MM.1S (cell line): ENCODE results near the gene ZG16B.

Experiments
- DNase-seq: peaks from one replicate; pipeline ENCODE4 v3.0.0-alpha.2; 2015
- H2AFZ ChIP-seq: fragments of 300-600 bp; sonication (generic); 2 replicates; pipeline ENCODE4 v1.6.0; 2016; ENCODE audit warnings: antibody characterized with exemption, low read length
- H3F3A ChIP-seq: fragments of 300-600 bp; sonication (generic); 2 replicates; pipeline ENCODE4 v1.6.1; 2016; ENCODE audit warnings: mild to moderate bottlenecking, antibody characterized with exemption, low read length, moderate library complexity, mixed read lengths; ENCODE audit not compliant: insufficient read depth
- H3K27ac ChIP-seq: fragments of 300-600 bp; sonication (generic); 2 replicates; pipeline ENCODE4 v1.5.1; 2016; ENCODE audit warnings: mild to moderate bottlenecking, low read length
- H3K27me3 ChIP-seq: fragments of 300-600 bp; sonication (generic); replicated peaks from 2 replicates; pipeline ENCODE4 v1.6.0; 2016; ENCODE audit warnings: low read length; ENCODE audit not compliant: insufficient read depth
- H3K36me3 ChIP-seq: fragments of 300-600 bp; sonication (generic); replicated peaks from 2 replicates; pipeline ENCODE4 v1.6.1; 2016; ENCODE audit warnings: mild to moderate bottlenecking, low read length, mixed read lengths; ENCODE audit not compliant: insufficient read depth
- H3K4me1 ChIP-seq: fragments of 300-600 bp; sonication (generic); 2 replicates; pipeline ENCODE4 v1.6.1; 2016; ENCODE audit warnings: low read length, mixed read lengths
- H3K4me2 ChIP-seq: fragments of 300-600 bp; sonication (generic); 2 replicates; pipeline ENCODE4 v1.6.0; 2016; ENCODE audit warnings: low read depth, low read length
- H3K4me3 ChIP-seq: fragments of 300-600 bp; sonication (generic); 2 replicates; pipeline ENCODE4 v1.5.1; 2016; ENCODE audit warnings: low read length, mixed read lengths
- H3K79me2 ChIP-seq: fragments of 300-600 bp; sonication (generic); 2 replicates; pipeline ENCODE4 v1.6.1; 2016; ENCODE audit warnings: mixed run types, low read length, mixed read lengths
- H3K9ac ChIP-seq: fragments of 300-600 bp; sonication (generic); 2 replicates; pipeline ENCODE4 v1.6.1; 2016; ENCODE audit warnings: low read length, mixed read lengths
- H3K9me2 ChIP-seq: fragments of 300-600 bp; sonication (generic); replicated peaks from 2 replicates; pipeline ENCODE4 v1.6.1; 2016; ENCODE audit warnings: mild to moderate bottlenecking, low read length, mixed read lengths; ENCODE audit not compliant: insufficient read depth
- H3K9me3 ChIP-seq: fragments of 300-600 bp; sonication (generic); replicated peaks from 2 replicates; pipeline ENCODE4 v1.6.1; 2016; ENCODE audit warnings: mild to moderate bottlenecking, low read length, mixed read lengths; ENCODE audit not compliant: insufficient read depth
- H4K20me1 ChIP-seq: fragments of 300-600 bp; sonication (generic); 2 replicates; pipeline ENCODE4 v1.6.1; 2016; ENCODE audit warnings: mild to moderate bottlenecking, low read length, moderate library complexity, mixed read lengths; ENCODE audit not compliant: insufficient read depth
- EZH2 ChIP-seq: fragments of 300-600 bp; sonication (generic); optimal IDR thresholded peaks from 2 replicates; pipeline ENCODE3; 2017; ENCODE audit warnings: low read depth, mild to moderate bottlenecking, antibody characterized with exemption, low read length, mixed read lengths
- EZH2phosphoT487 ChIP-seq: fragments of 300-600 bp; sonication (generic); IDR thresholded peaks from 2 replicates; pipeline ENCODE4 v1.6.1; 2018; ENCODE audit warnings: antibody characterized with exemption, low read length
- TF ChIP-seq, protein P1 (sequence below): fragments of 300-600 bp; sonication (generic); IDR thresholded peaks from 2 replicates; pipeline ENCODE4 v1.5.1; 2016; ENCODE audit warnings: antibody characterized with exemption, low read length, mixed read lengths

ZG16B gene

GRCh38 chr16:2858245-2859025, 28.3 kb downstream of the ZG16B start:
- H3K9me2 ChIP-seq: no peaks in the 10 kb centered on the region
- no peak for TF ChIP-seq EZH2phosphoT487
- TF ChIP-seq EZH2: no peak
- no peaks in the 10 kb centered on the region for H3K36me3 ChIP-seq
- no peaks in the 10 kb centered on the region for H3K79me2 ChIP-seq
- H3K9me3 ChIP-seq: no peaks in the 10 kb centered on the region
- peaks cover 57% of the 10 kb centered on the region for H3K27me3 ChIP-seq
- no peak overlapping the region for H2AFZ ChIP-seq
- H3K27ac ChIP-seq: no peak overlapping the region
- H3K9ac ChIP-seq: no peak overlapping the region
- peak overlapping the region; percentile 56 for H3K4me2 ChIP-seq
- DNase-seq: no peak
- H3F3A ChIP-seq: no peaks in the 10 kb centered on the region
- H4K20me1 ChIP-seq: no peaks in the 10 kb centered on the region
- H3K4me1 ChIP-seq: no peaks in the 10 kb centered on the region
- H3K4me3 ChIP-seq: peak overlapping the region; percentile 21; the same call in 1 of the 2 replicates

DNA sequence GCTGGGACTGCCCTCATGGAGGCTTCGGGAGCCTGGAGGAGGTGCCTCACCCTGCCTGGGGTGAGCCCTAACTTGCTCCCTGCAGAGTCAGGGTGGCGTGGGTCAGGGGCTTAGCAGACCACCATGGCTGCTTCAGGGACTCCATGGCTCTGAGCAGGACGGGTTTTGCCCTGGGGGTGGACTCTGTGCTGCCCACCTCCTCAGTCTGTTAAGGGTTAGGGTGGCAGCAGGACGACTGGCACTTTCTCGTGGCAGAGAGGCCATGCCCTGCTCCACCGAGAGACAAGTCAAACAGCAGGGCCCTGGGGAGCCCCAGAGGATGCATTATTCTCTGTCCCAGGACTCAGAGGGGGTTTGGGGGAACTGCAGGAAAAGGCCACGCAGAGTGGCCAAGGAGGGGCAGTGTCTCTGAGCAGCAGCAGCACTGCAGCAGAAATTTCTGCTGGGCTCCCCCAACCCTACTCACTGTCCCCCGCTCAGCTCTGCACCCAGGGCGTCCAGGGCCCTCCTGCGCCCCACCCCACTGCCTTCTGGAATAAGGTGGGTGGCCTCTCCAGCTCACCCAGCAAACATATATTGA, 29.7 kb downstream of the ZG16B start:
- Histone ChIP-seq H3K4me1 (no peaks in the 10 kb centered on the region), H3K9ac (no peak overlapping the region), H3K27ac (no peak overlapping the region), H3K27me3 (peaks cover 60% of the 10 kb centered on the region), H3F3A (no peaks in the 10 kb centered on the region), H3K4me2 (no peak overlapping the region), H4K20me1 (no peaks in the 10 kb centered on the region), H3K9me2 (no peaks in the 10 kb centered on the region), H3K79me2 (no peaks in the 10 kb centered on the region), H2AFZ (no peak overlapping the region), H3K4me3 (no peak overlapping the region), H3K36me3 (no peaks in the 10 kb centered on the region), H3K9me3 (no peaks in the 10 kb centered on the region)
- DNase-seq: no peak
- TF ChIP-seq EZH2phosphoT487 (no peak), EZH2 (no peak)
- TF ChIP-seq, protein P1, sequence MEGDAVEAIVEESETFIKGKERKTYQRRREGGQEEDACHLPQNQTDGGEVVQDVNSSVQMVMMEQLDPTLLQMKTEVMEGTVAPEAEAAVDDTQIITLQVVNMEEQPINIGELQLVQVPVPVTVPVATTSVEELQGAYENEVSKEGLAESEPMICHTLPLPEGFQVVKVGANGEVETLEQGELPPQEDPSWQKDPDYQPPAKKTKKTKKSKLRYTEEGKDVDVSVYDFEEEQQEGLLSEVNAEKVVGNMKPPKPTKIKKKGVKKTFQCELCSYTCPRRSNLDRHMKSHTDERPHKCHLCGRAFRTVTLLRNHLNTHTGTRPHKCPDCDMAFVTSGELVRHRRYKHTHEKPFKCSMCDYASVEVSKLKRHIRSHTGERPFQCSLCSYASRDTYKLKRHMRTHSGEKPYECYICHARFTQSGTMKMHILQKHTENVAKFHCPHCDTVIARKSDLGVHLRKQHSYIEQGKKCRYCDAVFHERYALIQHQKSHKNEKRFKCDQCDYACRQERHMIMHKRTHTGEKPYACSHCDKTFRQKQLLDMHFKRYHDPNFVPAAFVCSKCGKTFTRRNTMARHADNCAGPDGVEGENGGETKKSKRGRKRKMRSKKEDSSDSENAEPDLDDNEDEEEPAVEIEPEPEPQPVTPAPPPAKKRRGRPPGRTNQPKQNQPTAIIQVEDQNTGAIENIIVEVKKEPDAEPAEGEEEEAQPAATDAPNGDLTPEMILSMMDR: no peak

- H3K4me1 ChIP-seq: no peaks in the 10 kb centered on the region
- no peak overlapping the region for H3K4me2 ChIP-seq
- no peak overlapping the region for H3K9ac ChIP-seq
- no peaks in the 10 kb centered on the region for H3K79me2 ChIP-seq
- no peaks in the 10 kb centered on the region for H3K9me2 ChIP-seq
- no peak overlapping the region for H3K4me3 ChIP-seq
- no peak overlapping the region for H2AFZ ChIP-seq
- no peaks in the 10 kb centered on the region for H3K36me3 ChIP-seq
- H3K27me3 ChIP-seq: peaks cover 72% of the 10 kb centered on the region
- no peaks in the 10 kb centered on the region for H3K9me3 ChIP-seq
- no peaks in the 10 kb centered on the region for H4K20me1 ChIP-seq
- no peak for TF ChIP-seq EZH2
- no peaks in the 10 kb centered on the region for H3F3A ChIP-seq
- DNase-seq: no peak
- H3K27ac ChIP-seq: no peak overlapping the region
Measured at GRCh38 chr16:2860826-2861567, 30.9 kb downstream of the ZG16B start.

DNA sequence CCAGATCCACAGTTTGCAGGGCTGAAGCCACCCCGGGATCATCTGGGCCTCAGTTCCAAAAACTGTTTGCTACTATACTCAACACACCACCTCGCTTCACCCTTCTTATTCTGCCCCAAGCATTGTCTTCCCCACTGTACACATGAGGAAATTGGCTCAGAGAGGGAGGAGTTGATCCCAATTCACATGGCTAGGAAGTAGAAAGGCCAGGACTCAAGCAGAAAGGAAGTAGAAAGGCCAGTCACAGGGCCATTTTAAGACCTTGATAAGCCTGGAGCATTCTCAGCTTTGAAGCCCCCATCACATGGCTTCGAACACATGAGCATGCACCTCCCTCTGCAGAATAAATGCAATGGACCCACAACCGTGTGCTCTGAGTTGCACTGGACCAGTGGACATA, 35.5 kb downstream of the ZG16B start:
- no peaks in the 10 kb centered on the region for H4K20me1 ChIP-seq
- H2AFZ ChIP-seq: no peak overlapping the region
- H3K4me3 ChIP-seq: no peak overlapping the region
- H3K4me2 ChIP-seq: no peak overlapping the region
- H3K27ac ChIP-seq: no peak overlapping the region
- no peaks in the 10 kb centered on the region for H3K79me2 ChIP-seq
- H3K27me3 ChIP-seq: peaks cover 62% of the 10 kb centered on the region
- TF ChIP-seq EZH2phosphoT487 (no peak), EZH2 (no peak)
- TF ChIP-seq, protein P1: no peak
- H3F3A ChIP-seq: 0 out of 2 replicates have a peak, but pooled peaks cover 2% of the 10 kb centered on the region
- H3K9me3 ChIP-seq: no peaks in the 10 kb centered on the region
- DNase-seq: no peak
- no peaks in the 10 kb centered on the region for H3K4me1 ChIP-seq
- no peak overlapping the region for H3K9ac ChIP-seq
- no peaks in the 10 kb centered on the region for H3K36me3 ChIP-seq
- H3K9me2 ChIP-seq: no peaks in the 10 kb centered on the region
